GM20000 (cell line): ENCODE results near the gene FCN3.
A peak's percentile ranks its signal among the peaks of the same experiment; 100 is the strongest.

Experiments used
- DNase-seq: peaks from one replicate; pipeline ENCODE4 v3.0.0; 2012; ENCODE audit warnings: low spot score
- TF ChIP-seq, protein P1 (sequence below): IDR thresholded peaks from 2 replicates; pipeline ENCODE4 v1.5.1; 2012; ENCODE audit warnings: mild to moderate bottlenecking, control low read depth; ENCODE audit errors: extremely low read depth, missing control alignments

Gene FCN3

DNA sequence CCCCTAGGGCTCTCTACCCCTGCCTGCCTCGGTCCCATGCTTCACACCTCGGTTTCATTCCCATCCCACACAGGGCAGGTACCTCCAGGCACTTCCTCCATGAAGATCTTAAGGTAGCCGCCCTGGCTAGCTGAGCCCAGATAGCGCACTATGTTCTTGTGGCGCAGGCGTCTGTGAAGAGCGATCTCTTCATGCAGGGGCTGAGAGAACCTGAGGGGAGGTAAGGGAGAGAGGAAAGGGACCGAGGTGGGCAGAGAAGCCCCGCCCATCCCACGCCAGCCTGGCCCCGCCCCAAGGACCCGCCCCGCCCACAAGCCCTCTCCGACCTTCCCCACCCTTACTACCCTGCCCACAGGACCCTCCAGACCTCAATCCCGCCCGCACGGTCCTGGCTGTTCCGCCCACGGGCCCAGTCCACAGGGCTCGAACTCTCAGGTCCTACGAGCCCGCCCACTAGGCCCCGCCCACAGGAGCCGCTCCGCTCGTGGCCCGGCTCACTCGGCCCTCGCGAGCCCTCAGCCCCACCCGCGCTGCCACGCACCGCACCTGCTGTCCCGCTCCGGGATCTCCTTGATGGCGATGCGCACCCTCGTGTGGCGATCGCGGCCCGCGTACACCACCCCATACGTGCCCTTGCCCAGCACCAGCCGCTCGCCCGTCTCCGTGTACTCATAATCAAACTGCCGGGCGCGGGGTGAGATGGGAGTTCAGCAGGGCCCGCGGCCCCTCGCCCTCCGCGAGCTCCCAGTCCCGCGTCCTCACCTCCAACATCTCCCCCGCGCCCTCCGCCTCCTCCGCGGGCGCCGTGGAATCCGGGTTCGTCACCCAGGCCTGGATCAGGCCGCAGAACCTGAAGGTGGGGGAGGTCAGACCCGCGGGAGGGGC is 14.2 kb downstream of the FCN3 start:
- TF ChIP-seq, protein P1, sequence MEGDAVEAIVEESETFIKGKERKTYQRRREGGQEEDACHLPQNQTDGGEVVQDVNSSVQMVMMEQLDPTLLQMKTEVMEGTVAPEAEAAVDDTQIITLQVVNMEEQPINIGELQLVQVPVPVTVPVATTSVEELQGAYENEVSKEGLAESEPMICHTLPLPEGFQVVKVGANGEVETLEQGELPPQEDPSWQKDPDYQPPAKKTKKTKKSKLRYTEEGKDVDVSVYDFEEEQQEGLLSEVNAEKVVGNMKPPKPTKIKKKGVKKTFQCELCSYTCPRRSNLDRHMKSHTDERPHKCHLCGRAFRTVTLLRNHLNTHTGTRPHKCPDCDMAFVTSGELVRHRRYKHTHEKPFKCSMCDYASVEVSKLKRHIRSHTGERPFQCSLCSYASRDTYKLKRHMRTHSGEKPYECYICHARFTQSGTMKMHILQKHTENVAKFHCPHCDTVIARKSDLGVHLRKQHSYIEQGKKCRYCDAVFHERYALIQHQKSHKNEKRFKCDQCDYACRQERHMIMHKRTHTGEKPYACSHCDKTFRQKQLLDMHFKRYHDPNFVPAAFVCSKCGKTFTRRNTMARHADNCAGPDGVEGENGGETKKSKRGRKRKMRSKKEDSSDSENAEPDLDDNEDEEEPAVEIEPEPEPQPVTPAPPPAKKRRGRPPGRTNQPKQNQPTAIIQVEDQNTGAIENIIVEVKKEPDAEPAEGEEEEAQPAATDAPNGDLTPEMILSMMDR, result no peak
- DNase-seq, result peak; percentile 81

DNA sequence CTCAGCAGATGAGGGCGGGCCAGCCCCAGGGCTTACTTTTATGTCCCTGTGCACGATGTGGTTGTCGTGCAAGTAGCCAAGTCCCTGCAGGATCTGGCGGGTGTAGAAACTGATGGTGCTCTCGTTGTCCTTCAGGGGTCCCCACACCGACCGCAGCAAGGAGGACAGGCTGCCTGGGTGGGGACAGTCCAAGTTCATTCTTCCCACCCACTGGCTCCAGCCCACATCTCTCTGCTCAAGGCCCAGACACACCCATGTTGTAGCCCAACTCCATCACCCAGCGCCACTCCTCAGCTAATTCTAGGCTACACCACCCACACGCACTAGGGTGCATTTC is 14.8 kb downstream of the FCN3 start:
- TF ChIP-seq, protein P1, result no peak
- DNase-seq, result no peak

DNA sequence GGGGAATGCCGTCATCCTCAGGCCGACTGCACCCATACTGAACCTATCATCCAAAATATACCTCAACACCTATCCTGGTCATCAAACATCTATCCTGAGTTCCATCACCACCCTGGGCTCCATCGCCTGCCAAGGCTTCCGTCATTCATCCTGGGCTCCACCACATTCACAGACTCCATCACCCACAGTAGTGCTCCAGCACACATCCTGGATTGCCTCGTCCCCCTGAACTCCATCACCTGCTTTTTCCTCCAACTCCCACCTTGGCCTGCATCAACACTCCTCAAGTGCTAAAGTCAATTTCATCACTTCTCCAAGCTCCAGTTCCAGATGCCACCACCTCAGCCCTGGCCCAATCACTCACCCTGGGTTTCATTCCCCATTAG is 15.7 kb downstream of the FCN3 start:
- TF ChIP-seq, protein P1, result no peak
- no peak for DNase-seq

DNA sequence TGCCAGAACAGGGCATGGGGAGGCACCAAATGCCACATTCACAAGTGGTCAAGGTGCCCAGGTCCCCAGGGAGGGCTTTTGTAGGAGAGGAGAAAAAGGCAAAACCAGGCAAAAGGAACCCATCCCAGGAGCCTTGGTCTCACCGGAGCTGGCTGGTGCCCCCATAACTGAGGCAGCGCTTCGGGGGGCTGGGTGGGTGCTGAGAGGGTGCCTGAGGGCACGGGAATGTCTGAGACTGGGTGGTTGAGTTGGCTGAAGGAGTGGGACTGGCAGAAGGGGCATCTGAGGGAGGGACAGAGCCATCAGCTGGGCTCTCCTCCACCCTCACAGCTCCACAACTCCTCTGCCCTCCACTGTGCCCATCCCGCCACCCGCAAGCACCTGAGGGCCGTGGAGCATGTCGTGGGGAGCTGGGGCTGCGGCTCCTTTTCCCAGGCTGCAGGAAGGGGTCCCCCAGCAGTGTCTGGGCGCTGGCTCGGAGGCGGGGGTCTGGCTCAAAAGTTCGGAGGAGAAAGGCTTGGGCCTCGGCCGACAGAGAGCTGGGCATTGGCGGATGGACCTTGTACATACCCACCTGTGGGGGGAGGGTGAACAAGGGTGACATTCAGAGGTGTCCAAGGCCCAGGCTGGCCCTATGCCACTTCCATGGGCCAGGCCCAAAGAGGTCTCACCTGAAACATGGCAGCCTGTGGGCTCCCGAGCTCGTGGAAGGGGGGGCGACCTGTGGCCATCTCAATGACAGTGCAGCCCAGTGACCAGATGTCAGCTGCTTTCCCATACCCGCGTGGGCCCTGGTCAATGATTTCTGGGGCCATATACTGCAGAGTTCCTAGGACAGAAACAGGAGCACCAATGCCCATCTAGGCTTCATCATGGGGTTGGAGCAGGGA is 16.3 kb downstream of the FCN3 start:
- DNase-seq, result no peak
- TF ChIP-seq, protein P1, result no peak

DNA sequence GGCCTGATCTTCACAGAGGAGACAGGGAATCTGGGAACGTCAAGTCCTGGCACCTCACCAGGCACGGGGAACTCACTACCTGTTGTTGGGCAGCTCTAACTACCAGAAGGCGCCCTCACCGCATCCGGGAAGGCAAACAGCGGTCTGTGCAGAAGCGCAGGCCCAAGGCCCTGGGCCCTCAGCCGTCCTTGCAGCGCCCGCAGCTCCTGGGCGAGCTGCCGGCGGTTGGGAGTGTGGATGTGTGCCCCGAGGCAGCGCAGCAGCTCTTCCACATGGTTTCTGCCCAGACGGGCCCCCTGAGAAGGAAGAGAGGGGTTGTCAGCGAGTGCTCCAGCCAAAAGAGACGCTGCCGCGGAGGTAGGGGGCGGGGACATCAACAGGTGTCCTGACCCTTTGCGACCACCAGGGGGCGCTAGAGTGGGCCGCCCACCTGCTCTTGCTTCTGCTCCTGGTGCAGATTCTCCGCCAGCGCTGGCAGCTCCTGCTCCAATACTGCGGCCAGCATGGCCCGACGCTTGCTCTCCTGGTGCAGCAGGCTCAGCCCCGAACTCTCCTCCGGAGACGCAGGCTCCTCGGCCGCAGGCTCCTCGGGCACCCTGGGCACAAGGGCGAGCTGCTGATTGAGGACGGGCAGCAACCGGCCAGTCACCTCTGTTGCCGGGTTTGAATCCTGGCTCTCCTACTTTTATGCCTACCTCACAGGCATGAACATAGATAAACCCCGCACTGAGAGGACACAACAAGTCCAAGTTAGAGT is 17.2 kb downstream of the FCN3 start:
- TF ChIP-seq, protein P1, result peak; percentile 88
- peak; percentile 96 for DNase-seq

DNA sequence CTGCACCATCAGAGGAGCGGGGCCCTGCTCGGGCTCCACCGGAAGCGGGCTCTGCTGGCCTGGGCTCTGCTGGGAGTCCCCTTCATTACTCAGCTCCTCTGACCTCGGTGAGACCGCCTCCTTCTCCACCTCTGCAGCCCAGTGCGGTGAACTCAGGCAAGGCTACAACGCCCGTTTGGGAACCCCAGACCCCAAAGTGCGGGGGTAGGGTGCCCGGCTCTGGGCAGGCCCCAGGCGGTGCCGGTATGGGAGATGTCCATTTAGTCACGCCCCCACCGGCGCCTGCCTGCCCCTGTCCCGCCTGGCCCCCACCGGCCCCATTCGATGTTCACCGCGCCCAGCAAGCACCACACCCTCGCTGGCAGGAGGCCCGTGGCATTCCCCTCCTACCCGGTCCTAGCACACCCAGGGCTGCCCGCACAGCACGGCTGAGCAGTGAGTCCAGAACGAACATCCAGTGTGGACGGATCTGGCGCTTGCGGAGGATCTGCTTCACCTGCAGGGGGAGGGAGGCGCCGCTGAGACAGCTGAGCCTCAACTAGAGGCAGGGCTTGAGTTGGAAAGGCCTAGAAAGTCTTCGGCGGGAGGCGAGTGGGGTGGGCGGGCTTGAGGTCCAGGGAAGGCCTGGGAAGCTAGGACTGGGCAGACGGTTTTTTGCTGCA is 17.9 kb downstream of the FCN3 start:
- TF ChIP-seq, protein P1, result no peak
- no peak for DNase-seq
